ENCODE results near the gene TMEM178B.

TMEM178B gene

DNA sequence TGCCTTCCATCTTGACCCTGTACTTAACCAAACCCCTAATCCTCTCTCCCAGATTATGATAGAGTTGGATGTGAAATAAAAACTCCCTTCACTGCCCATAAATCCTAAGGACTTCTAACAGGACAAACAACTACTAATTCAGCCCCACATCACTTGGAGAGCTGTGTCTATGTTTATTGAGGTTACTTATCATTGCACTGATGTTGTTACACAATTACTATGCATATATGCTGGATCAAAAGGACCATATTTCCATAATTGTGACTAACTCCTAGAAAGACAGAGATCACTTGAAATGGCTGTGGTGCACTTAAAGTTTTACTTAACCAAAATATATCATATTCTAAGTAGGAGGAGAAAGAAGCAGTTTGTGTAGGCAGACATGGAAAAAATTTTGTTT, 332.5 kb downstream of the TMEM178B start:
- no peak overlapping the region for H3K18ac ChIP-seq (ENCODE audit: low read length)
- peaks cover 10 to 28% of the 10 kb centered on the region in 2 donors for H3K4me1 ChIP-seq (ENCODE audit: control insufficient read depth in 2 of 2, insufficient read depth in 1 of 2, low read depth in 1 of 2, low read length in 2 of 2)
- no peaks in the 10 kb centered on the region for H3K36me3 ChIP-seq (replicated peaks in 1 of 2; ENCODE audit: control insufficient read depth in 2 of 2, insufficient read depth in 2 of 2, low read length in 2 of 2)
- no peak overlapping the region for H2BK15ac ChIP-seq (ENCODE audit: low read length)
- no peak overlapping the region for H3K14ac ChIP-seq (ENCODE audit: low read length)
- no peak overlapping the region for H3K9ac ChIP-seq (ENCODE audit: low read depth, low read length, poor library complexity)
- H3K27me3 ChIP-seq (ENCODE audit: control insufficient read depth in 3 of 3, insufficient read depth in 3 of 3, low read depth in 1 of 3, low read length in 3 of 3): no peaks in the 10 kb centered on the region
- H3K23ac ChIP-seq (ENCODE audit: low read depth, low read length, poor library complexity): no peak overlapping the region
- H3K4ac ChIP-seq (ENCODE audit: low read length): no peak overlapping the region
- no peak overlapping the region for H2AK5ac ChIP-seq (ENCODE audit: low read depth, low read length)
- H2AFZ ChIP-seq (ENCODE audit: low read length): no peak overlapping the region
- H2BK5ac ChIP-seq (ENCODE audit: low read length): no peak overlapping the region
- H2BK120ac ChIP-seq (ENCODE audit: low read depth, low read length): no peak overlapping the region
- H3K79me1 ChIP-seq (ENCODE audit: low read depth, low read length): no peaks in the 10 kb centered on the region
- no peak overlapping the region for H3K27ac ChIP-seq (replicated peaks; ENCODE audit: low read length)
- H3K4me2 ChIP-seq (ENCODE audit: insufficient read depth, low read length, poor library complexity, severe bottlenecking): no peak overlapping the region
- no peak overlapping the region for H4K8ac ChIP-seq (ENCODE audit: low read depth, low read length)
- no peak overlapping the region for H2BK12ac ChIP-seq (ENCODE audit: low read length)
- DNase-seq (ENCODE audit: low spot score): no peak
- H3K9me3 ChIP-seq (replicated peaks in 1 of 2; ENCODE audit: control insufficient read depth in 2 of 2, insufficient read depth in 1 of 2, low read depth in 1 of 2, low read length in 2 of 2): no peaks in the 10 kb centered on the region
- no peak overlapping the region for H3K4me3 ChIP-seq (ENCODE audit: low read length in 2 of 2)
- no peak overlapping the region for H4K91ac ChIP-seq (ENCODE audit: low read depth, low read length, poor library complexity)

DNA sequence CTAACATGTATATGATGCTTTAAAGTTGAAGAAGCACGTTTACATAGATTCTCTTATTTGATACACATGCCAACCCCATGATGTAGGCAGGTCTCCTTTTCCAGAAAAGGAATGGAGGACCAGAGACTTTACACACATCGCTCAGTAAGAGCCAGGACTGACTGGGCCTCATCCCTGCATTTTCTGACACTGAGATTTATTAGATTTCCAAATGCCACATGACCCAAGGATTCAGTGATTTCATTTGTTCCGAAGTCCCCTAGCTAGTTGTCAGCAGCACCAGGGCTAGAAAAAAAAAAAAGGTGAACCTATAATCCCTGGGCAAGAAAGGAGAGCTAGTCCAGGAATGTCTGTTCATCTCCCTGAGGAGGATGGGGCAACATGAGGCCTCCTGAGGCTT, 334.0 kb downstream of the TMEM178B start:
- no peak overlapping the region for H2AK5ac ChIP-seq (ENCODE audit: low read depth, low read length)
- no CpG with 5 or more reads among the region's 3 CpGs for WGBS, 2 donors (ENCODE audit: extremely low coverage in 2 of 2, insufficient read length in 2 of 2, insufficient replicate concordance in 1 of 2)
- no peaks in the 10 kb centered on the region for H3K79me1 ChIP-seq (ENCODE audit: low read depth, low read length)
- no peak overlapping the region for H4K8ac ChIP-seq (ENCODE audit: low read depth, low read length)
- H3K14ac ChIP-seq (ENCODE audit: low read length): no peak overlapping the region
- no peak overlapping the region for H3K18ac ChIP-seq (ENCODE audit: low read length)
- no peak overlapping the region for H2BK12ac ChIP-seq (ENCODE audit: low read length)
- no peak overlapping the region for H3K4me2 ChIP-seq (ENCODE audit: insufficient read depth, low read length, poor library complexity, severe bottlenecking)
- no peak overlapping the region for H3K23ac ChIP-seq (ENCODE audit: low read depth, low read length, poor library complexity)
- no peak overlapping the region for H4K91ac ChIP-seq (ENCODE audit: low read depth, low read length, poor library complexity)
- H3K4me1 ChIP-seq (ENCODE audit: control insufficient read depth in 2 of 2, insufficient read depth in 1 of 2, low read depth in 1 of 2, low read length in 2 of 2): peaks cover 11 to 27% of the 10 kb centered on the region in 2 donors
- DNase-seq (ENCODE audit: low spot score): no peak
- no peak overlapping the region for H2BK15ac ChIP-seq (ENCODE audit: low read length)
- no peaks in the 10 kb centered on the region for H3K36me3 ChIP-seq (replicated peaks in 1 of 2; ENCODE audit: control insufficient read depth in 2 of 2, insufficient read depth in 2 of 2, low read length in 2 of 2)
- H3K27me3 ChIP-seq (ENCODE audit: control insufficient read depth in 3 of 3, insufficient read depth in 3 of 3, low read depth in 1 of 3, low read length in 3 of 3): no peaks in the 10 kb centered on the region
- no peaks in the 10 kb centered on the region for H3K9me3 ChIP-seq (replicated peaks in 1 of 2; ENCODE audit: control insufficient read depth in 2 of 2, insufficient read depth in 1 of 2, low read depth in 1 of 2, low read length in 2 of 2)
- no peak overlapping the region for H3K4me3 ChIP-seq (ENCODE audit: low read length in 2 of 2)
- H3K9ac ChIP-seq (ENCODE audit: low read depth, low read length, poor library complexity): no peak overlapping the region
- no peak overlapping the region for H2AFZ ChIP-seq (ENCODE audit: low read length)
- H2BK5ac ChIP-seq (ENCODE audit: low read length): no peak overlapping the region
- H2BK120ac ChIP-seq (ENCODE audit: low read depth, low read length): no peak overlapping the region
- no peak overlapping the region for H3K27ac ChIP-seq (replicated peaks; ENCODE audit: low read length)
- no peak overlapping the region for H3K4ac ChIP-seq (ENCODE audit: low read length)

DNA sequence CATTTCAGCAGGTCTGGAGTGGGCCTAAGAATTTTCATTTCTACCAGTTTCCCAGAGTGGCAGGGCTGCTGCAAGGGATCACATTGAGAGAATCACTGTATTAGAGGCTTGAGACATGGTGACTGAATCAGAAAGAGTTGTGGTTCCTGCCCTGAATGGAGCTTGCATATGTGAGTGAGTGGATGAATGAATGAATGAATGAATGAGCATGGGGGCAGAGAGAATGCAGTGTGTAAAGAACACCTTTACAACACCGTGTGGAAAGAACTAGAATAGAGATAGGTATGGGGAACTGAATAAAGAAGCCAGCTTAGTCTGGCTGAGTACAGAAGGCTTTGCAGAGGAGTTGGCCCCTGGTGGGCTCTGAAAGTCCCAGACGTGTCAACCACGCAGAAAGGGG, 334.6 kb downstream of the TMEM178B start:
- no peaks in the 10 kb centered on the region for H3K36me3 ChIP-seq (replicated peaks in 1 of 2; ENCODE audit: control insufficient read depth in 2 of 2, insufficient read depth in 2 of 2, low read length in 2 of 2)
- DNase-seq (ENCODE audit: low spot score): no peak
- H2BK12ac ChIP-seq (ENCODE audit: low read length): no peak overlapping the region
- no peak overlapping the region for H2BK15ac ChIP-seq (ENCODE audit: low read length)
- H4K91ac ChIP-seq (ENCODE audit: low read depth, low read length, poor library complexity): no peak overlapping the region
- no peak overlapping the region for H2BK5ac ChIP-seq (ENCODE audit: low read length)
- no peak overlapping the region for H2BK120ac ChIP-seq (ENCODE audit: low read depth, low read length)
- no peaks in the 10 kb centered on the region for H3K79me1 ChIP-seq (ENCODE audit: low read depth, low read length)
- H3K23ac ChIP-seq (ENCODE audit: low read depth, low read length, poor library complexity): no peak overlapping the region
- no peak overlapping the region for H3K4me2 ChIP-seq (ENCODE audit: insufficient read depth, low read length, poor library complexity, severe bottlenecking)
- H2AK5ac ChIP-seq (ENCODE audit: low read depth, low read length): no peak overlapping the region
- H3K4ac ChIP-seq (ENCODE audit: low read length): no peak overlapping the region
- no peaks in the 10 kb centered on the region for H3K9me3 ChIP-seq (replicated peaks in 1 of 2; ENCODE audit: control insufficient read depth in 2 of 2, insufficient read depth in 1 of 2, low read depth in 1 of 2, low read length in 2 of 2)
- H3K9ac ChIP-seq (ENCODE audit: low read depth, low read length, poor library complexity): no peak overlapping the region
- peaks cover 11 to 25% of the 10 kb centered on the region in 2 donors for H3K4me1 ChIP-seq (ENCODE audit: control insufficient read depth in 2 of 2, insufficient read depth in 1 of 2, low read depth in 1 of 2, low read length in 2 of 2)
- no peak overlapping the region for H3K4me3 ChIP-seq (ENCODE audit: low read length in 2 of 2)
- WGBS, 2 donors (ENCODE audit: extremely low coverage in 2 of 2, insufficient read length in 2 of 2, insufficient replicate concordance in 1 of 2): no CpG with 5 or more reads among the region's 3 CpGs
- H3K18ac ChIP-seq (ENCODE audit: low read length): no peak overlapping the region
- H3K27ac ChIP-seq (replicated peaks; ENCODE audit: low read length): no peak overlapping the region
- H4K8ac ChIP-seq (ENCODE audit: low read depth, low read length): no peak overlapping the region
- no peak overlapping the region for H2AFZ ChIP-seq (ENCODE audit: low read length)
- H3K27me3 ChIP-seq (ENCODE audit: control insufficient read depth in 3 of 3, insufficient read depth in 3 of 3, low read depth in 1 of 3, low read length in 3 of 3): no peaks in the 10 kb centered on the region
- no peak overlapping the region for H3K14ac ChIP-seq (ENCODE audit: low read length)

DNA sequence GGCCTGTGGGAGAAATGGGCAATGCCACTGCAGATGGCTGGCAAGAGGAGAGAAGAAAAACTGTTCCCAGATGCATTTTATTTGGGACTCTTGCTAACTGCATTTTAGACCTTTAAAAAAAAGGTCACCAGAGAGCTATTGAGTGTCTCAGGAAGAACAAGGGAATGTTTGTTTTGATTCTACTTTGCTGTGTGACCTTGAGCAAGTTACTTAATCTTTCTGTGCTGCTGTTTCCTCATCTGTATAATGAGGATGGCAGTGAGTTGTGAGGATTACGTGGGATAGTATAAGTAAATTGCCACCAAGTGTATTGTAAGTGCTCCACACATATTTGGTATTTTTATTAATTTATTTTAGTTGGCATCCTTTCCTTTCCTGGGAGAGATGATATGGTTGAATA, 335.4 kb downstream of the TMEM178B start:
- Histone ChIP-seq H2BK120ac (ENCODE audit: low read depth, low read length) (no peak overlapping the region), H2AFZ (ENCODE audit: low read length) (no peak overlapping the region), H3K4me3 (ENCODE audit: low read length in 2 of 2) (no peak overlapping the region), H3K14ac (ENCODE audit: low read length) (no peak overlapping the region), H3K79me1 (ENCODE audit: low read depth, low read length) (no peaks in the 10 kb centered on the region), H2BK5ac (ENCODE audit: low read length) (no peak overlapping the region), H3K27ac (replicated peaks; ENCODE audit: low read length) (no peak overlapping the region), H3K4me2 (ENCODE audit: insufficient read depth, low read length, poor library complexity, severe bottlenecking) (no peak overlapping the region), H2BK12ac (ENCODE audit: low read length) (no peak overlapping the region), H4K91ac (ENCODE audit: low read depth, low read length, poor library complexity) (no peak overlapping the region), H3K23ac (ENCODE audit: low read depth, low read length, poor library complexity) (no peak overlapping the region), H3K9me3 (replicated peaks in 1 of 2; ENCODE audit: control insufficient read depth in 2 of 2, insufficient read depth in 1 of 2, low read depth in 1 of 2, low read length in 2 of 2) (no peaks in the 10 kb centered on the region), H4K8ac (ENCODE audit: low read depth, low read length) (no peak overlapping the region), H3K27me3 (ENCODE audit: control insufficient read depth in 3 of 3, insufficient read depth in 3 of 3, low read depth in 1 of 3, low read length in 3 of 3) (no peaks in the 10 kb centered on the region), H3K4me1 (ENCODE audit: control insufficient read depth in 2 of 2, insufficient read depth in 1 of 2, low read depth in 1 of 2, low read length in 2 of 2) (peaks cover 11 to 25% of the 10 kb centered on the region in 2 donors), H3K9ac (ENCODE audit: low read depth, low read length, poor library complexity) (no peak overlapping the region), H3K4ac (ENCODE audit: low read length) (no peak overlapping the region), H3K36me3 (replicated peaks in 1 of 2; ENCODE audit: control insufficient read depth in 2 of 2, insufficient read depth in 2 of 2, low read length in 2 of 2) (no peaks in the 10 kb centered on the region), H2BK15ac (ENCODE audit: low read length) (no peak overlapping the region), H3K18ac (ENCODE audit: low read length) (no peak overlapping the region), H2AK5ac (ENCODE audit: low read depth, low read length) (no peak overlapping the region)
- DNase-seq (ENCODE audit: low spot score): no peak
- no CpG with 5 or more reads among the region's 1 CpG for WGBS, 2 donors (ENCODE audit: extremely low coverage in 2 of 2, insufficient read length in 2 of 2, insufficient replicate concordance in 1 of 2)
